Activated T-cell treated with anti-CD3 and anti-CD28 coated beads, Interleukin-2, amount 50 U/mL, for 1 hour (primary cell): ENCODE data around the gene TYW1B.
"Not testable (repeated sequence)": the region's sequence is repeated elsewhere in the genome, so short reads cannot be mapped to it uniquely, and the experiment has no call there.

ENCODE experiments used
- DNase-seq: peaks from one replicate; pipeline ENCODE4 v3.0.0-alpha.2; 2020

The TYW1B gene

DNA sequence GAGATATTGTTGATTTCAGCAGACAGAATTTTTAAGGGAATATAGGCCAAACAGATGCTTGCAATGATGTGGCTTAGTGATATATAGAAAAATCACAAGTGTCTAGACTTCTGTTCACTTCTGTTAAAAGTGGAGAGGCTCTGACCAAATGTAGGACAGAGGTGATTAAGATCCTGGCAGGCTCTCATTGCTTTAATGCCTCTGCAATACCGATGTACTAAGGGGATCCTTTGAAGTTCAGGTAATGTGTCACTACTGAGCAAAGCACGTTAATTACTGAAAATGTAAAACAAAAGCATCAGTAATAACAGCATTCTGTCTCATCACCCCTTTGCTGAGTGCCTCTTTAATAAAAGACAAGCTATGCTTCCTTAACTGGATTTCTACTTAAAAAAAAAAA, 131.4 kb downstream of the TYW1B start:
- not testable (repeated sequence) for DNase-seq

DNA sequence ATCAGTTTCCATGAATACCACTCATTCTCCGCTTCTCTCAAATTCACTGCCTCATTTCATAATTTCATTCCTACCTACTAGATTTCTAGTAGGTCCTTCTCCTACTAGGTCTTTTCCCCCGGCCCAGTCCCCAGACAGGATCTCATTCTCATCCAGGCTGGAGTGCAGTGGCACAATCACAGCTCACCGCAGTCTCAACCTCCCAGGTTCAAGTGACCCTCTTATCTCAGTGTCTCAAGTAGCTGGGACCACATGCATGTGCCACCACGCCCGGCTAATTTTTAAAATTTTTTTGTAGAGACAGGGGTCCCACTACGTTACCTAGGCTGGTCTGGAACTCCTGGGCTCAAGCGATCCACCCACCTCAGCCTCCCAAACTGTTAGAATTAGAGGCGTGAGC, 132.5 kb downstream of the TYW1B start:
- not testable (repeated sequence) for DNase-seq

DNA sequence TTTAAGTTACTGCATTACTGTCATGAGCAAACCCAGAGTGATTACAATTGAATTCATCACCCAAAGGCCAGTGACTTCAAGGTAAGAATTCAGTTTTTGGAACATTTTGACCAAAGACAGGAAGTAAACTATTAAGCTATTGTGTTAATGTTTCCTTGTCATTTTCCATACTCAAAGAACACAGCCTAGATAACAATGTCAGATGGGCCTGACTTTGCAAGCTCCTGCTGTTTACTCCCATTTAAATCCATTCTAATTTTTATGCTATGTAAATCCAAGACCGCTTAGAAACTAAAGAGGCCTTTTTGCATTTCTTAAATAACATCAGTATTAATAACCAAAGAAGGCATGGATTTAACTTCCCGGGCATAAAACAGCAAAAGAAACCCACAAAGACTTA, 136.6 kb downstream of the TYW1B start:
- DNase-seq: not testable (repeated sequence)

DNA sequence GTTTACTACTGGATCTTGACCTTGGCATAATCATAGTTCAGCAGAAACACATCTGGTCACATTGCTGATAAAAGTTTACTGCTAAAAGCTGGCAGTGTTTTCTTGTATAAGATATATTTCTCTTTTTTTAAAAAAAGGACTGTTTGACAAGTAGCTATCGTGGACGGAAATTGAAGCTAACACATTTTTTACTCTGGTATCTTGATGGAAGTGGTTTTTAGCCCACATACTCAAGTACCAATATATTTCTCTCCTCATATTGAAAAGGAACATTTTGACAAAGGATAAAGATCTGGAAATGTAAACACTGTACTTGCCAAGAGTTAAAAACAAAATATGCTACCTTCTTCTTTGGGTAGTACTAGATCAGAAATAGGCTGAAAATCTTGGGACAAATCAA, 137.8 kb downstream of the TYW1B start:
- DNase-seq: not testable (repeated sequence)

DNA sequence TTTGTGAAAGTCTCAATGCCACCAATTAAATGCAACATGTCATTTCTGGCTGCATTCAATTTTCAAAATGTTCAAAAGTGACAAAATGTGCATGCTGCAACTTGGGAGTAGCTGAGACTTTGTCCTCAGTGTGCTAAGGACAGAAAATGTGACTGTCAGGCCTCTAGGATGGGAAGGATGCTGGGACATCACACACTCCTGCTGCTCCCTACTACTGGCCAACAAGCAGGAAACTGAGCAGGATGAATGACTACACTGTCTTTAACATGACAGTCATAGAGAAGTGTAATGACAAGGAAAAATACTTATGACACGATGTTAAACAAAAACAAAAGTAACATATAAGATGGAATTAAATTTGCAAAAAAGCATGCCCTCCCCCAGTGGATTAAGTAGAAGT, 138.7 kb downstream of the TYW1B start:
- not testable (repeated sequence) for DNase-seq

DNA sequence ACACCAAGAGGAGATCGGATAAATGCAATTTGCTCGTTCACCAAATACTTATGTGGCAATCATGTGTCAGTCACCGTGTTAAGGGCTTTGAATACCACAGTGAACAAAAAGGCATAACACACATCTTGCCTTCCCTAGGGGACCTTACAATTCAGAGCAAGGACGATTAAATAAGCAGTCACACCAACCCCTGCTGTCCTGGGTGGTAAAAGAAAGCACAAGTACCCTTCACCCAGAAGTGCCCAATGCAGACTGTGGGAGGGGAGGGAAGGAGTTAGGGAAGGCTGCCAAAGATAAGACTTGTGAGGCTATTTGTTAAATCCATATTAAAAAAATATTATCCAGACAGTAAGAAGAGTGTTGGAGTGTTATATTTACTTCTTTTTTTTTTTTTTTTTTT, 146.8 kb downstream of the TYW1B start:
- not testable (repeated sequence) for DNase-seq

DNA sequence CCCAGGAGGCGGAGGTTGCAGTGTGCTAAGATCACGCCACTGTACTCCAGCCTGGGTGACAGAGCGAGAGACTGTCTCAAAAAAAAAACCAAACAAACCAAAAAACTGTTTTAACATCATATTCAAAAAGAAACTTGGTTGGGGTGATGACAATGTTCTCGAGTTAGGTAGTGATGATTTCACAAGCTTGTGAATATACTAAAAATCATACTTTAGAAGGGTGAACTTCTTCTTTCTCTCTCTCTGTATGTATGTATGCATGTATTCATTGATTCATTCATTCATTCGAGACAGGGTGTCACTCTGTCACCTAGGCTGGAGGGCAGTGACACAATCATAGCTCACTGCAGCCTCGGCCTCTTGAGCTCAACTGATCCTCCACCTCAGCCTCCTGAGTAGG, 151.1 kb downstream of the TYW1B start:
- not testable (repeated sequence) for DNase-seq

DNA sequence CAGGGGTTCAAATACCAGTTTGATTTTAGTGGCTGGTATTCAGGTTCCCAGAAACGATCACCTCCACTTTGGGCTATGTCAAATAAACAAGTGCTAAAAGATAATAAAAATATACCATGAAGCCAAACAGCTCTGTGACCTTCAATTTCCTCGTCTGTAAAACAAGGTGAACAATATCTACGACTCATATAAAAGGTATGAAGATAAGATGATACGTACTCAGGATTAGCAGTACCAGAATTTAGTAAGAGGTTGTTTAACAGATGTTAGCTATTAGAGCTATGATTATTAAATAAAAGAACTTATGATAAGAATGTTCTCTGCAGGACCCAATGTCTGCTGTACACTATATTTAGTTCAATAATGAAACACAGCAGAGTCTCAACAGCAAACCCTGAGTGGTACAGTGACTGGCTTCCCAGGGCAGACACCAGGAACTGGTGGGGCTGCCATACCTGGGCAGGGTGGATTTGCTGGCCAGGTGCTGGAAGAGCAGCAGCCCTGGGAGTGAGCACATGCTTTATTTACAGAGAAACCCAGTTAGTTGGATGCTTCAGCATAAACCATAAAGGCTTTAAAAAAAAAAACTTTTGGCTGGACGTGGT, 151.8 kb downstream of the TYW1B start:
- not testable (repeated sequence) for DNase-seq

DNA sequence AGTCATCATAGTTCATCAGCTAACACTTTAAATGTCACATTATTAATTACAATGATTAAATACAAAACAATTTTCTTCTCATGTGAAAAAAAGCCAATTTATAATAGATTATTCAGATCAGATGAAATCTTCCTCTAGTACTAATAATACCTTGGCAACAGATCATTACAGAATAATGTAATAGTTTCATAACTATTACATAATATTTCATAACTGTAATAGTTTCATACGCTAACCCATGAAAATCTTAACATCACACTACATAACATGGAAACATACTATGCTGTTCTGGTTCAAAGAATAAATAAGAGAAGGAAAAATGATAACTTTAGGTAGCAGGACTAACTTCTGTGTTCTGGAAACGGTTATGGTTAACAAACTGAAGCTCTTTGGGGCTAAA, 152.3 kb downstream of the TYW1B start:
- DNase-seq: not testable (repeated sequence)

DNA sequence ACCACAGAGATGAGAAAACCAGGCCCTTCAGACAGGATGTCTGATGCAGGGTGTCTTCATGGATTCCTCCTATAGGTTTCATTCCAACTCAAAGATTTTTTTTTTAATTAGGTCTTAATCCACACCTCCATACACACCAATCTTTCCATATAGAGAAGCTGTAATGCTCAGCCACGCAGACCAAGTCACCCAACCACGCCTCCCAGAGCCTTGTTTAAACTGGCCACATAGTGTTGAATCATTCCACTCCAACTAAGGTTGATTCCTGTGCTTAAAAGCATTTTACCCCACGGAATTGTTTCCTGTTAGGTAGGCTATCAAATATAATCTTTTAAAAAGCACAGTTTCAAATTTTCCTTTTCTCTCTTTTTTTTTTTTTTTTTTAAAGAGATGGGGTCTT, 153.6 kb downstream of the TYW1B start:
- no peak for DNase-seq

DNA sequence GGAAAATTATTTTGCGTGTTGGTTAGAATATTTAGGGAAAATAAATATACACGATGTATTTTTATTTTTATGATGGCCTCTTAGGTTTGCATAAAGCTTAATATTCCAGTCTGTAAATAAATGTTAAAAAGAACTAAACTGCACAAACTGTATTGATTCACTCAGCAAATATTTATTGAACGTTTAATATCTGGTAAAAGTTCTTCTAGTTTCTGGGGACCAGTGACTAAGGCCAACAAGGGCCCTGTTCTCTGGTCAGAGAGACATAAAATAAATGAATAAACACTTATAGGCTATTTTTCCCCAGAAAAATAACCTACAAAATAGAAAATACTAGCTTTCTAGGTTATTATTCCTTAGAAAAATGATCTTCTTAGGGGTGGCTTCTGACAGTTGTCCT, 157.2 kb downstream of the TYW1B start:
- DNase-seq: not testable (repeated sequence)

DNA sequence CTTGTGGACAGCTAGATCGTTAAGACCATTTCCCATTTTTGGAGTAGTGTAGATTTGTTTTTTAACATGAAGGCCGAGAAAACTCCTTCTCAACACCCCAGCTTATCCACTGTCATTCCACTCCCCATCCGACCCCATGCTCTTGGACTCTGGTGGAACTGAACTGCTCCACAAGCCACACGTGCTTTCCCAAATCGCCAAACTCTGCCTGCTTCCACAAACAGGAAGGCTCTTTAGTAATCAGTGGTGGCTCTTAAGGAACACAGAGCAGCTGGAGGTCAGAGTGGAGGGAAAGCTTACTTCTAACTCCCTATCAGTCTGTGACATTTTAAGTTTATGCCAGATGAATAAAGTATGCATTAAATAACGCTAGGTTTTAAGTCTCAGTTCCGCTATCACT, 159.6 kb downstream of the TYW1B start:
- DNase-seq: not testable (repeated sequence)

DNA sequence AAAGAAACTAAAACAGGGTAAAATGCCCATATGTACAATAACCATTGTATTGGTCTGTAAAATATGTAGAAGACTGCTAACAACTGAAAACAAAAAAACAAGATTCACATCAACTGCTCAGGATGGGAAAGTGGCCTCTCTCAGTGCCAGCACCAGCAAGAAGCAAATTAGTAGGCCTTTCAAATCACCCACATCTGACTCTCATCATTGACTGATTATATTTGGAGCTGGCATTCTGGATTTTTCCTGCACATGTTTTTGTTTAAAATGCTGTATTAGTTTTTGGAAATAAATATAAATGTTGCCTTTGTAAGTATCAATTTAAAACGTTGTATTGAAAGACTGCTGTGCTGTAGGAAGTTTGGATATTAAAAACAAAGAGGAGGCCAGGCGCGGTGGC, 161.0 kb downstream of the TYW1B start:
- not testable (repeated sequence) for DNase-seq

DNA sequence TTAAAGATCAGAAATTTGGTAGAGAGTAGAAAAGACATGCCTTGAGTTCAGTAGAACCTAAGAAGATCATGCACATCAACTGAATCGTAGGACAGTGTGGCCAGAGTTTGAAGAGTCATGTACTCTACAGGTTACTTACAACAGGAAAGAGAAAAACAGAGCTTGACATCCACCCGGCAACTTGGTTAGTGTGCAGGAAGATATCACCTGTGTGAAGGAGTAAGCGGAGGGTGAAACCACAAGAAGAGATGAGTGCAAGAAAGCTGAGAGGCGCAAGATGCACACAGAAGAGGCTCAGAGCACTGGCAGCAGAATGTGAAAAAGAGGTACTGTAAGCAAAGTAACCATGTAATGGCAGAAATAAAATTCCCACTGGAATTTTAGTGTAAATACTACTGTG, 179.4 kb downstream of the TYW1B start:
- DNase-seq: not testable (repeated sequence)

DNA sequence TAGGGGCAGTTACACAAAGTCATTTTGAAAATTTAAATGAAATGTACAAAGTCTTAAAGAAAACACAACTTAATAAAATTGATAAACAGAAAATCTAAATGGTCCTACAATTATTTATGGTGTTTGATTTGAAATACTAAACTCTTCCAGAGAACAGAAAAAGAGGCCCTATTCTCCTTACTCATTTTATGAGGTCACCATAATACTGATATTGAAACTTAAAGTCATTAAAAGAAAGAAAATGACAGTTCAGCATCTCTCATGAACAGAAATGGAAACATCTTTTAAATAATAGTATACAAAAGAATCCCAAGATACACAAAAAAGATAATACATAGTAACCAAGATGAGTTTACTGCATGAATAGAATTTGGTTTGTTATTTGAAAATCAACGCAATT, 184.3 kb downstream of the TYW1B start:
- DNase-seq: not testable (repeated sequence)

DNA sequence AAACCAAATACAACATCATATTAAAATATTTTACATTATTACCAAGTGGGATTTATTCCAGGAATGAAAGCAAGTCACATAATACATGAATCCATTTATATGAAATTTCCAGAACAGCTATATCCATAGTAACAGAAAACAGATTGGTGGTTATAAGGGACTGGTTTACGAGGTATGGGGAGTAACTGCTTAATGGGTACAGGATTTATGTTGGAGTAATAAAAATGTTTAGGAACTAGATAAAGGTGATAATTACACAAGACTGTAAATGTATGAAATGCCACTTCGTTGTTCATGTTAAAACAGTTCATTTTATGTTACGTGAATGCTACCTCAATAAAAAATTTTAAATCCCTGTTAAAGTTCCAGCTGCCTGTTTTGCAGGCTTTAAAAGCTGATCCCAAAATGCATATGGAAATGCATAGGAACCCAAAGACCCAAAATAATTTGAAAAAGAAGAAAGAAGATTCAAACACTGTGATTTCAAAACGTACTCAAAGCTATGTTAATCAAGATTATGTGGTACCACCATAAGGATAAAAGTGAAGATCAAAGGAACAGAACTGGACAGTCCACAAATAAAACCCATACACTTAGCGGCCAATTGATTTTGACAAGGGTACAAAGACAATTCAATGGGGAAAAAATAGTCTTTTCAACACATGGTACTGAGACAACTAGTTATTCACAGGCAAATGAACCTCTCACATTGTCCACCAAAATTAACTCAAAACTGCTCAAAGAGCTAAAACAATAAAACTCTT, 186.3 kb downstream of the TYW1B start:
- DNase-seq: not testable (repeated sequence)

DNA sequence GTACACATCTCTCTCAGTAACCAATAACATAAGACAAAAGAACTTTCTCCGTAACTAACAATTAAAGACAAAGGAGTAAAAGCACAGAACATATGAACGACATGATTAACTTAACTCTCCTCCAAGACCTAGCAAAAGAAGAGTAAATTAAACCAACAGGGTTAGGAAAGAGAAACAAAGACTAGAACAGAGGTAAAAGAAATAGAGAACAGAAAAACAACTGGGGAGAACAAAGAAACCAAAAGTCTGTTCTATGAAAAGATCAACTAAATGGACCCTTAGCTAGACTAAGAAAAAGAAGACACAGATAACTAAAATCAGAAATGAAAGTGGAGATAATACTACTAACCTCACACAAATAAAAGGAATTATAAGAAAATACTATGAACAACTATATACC, 187.3 kb downstream of the TYW1B start:
- not testable (repeated sequence) for DNase-seq

DNA sequence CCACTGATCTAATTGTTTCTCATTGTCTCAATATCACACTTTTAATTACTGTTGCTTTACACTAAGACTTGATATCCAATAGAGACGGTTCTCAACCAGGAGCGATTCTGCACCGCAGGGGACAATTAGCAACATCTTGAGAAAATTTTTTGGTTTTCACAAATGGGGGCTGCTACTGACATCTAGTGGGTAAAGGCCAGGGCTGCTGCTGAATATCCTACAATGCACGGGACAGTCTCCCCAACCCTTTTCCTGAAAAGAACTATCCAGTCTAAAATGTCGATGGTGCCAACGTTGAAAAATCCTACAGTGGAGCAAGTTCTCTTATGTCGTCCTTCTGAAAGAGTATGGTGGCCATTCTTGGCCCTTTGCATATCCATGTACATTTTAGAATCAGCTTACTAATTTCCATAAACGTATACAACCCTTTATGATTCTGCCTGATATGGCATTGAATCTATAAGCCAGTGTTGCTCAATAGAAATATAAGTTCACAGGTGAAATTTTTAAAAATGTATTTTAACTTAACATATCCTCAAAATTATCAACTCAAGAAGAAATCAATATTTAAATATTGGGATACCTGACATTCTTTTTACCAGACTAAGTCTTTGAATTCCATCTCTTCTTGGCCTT, 192.6 kb downstream of the TYW1B start:
- not testable (repeated sequence) for DNase-seq

DNA sequence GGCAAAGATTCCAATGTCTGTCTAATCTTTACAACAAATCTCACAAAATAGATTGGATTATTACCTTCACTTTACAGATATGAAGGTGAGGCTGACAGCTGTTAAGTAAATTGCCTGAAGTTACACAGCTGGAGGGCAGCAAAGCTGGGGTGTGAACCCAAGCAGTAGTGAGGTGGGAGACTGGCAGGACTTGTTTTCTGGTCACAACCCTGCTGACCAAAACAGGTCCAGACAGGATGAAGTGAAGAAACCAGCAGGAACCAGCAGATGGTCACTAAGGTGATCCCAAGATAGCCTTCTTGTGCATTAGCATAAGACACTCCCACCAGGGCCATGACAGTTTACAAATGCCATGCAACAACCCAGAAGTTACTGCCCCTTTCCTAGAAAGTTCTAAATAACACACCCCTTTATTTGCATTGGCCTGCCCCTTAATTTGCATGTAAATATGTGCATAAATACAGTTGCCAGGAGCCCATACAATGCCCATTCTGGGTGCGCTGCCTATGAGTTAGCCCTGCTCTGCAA, 195.2 kb downstream of the TYW1B start:
- not testable (repeated sequence) for DNase-seq

DNA sequence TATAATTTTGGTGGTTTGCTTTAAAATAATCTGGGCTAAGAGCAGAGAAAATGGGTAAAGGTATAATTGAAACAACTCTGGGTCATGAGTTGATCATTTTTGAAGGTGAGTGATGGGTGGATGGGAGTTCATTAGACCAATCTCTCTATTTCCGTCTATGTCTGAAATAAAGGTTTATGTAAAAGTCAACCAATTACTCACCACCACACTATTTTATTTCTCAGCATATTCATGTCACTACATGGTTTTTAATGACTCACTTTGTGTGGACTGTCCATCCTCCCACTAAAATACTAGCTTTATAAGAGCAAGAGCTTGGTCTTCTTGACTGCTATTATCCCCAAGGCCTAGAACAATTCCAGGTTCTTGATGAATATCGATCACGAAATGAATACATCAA, 199.6 kb downstream of the TYW1B start:
- not testable (repeated sequence) for DNase-seq

DNA sequence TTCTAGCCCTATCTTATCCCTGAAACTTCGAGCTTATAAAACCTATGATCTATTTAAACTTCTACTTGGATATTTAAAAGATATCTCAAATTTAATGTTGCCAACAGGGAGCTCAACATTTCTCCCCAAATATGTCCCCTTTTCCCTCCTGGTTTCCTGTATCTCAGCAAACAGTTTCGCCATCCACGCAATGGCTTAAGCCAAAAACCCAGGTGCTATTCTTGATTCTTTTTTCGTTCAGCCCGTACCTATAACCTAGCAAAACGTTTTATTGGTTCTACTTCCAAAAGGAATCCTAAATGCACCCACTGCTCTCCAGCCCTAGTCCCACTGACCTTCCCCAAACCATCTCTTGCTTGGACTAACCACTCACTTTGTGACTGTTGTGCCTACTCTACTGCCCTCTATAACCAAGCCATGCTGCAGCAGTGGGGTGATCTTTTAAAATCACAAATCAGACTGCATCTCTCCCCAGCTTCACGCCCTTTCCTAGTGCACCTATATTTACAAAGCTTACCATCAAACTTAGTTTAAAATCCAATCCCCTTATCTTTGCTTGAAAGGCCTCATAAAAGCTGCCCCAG, 201.5 kb downstream of the TYW1B start:
- DNase-seq: not testable (repeated sequence)

DNA sequence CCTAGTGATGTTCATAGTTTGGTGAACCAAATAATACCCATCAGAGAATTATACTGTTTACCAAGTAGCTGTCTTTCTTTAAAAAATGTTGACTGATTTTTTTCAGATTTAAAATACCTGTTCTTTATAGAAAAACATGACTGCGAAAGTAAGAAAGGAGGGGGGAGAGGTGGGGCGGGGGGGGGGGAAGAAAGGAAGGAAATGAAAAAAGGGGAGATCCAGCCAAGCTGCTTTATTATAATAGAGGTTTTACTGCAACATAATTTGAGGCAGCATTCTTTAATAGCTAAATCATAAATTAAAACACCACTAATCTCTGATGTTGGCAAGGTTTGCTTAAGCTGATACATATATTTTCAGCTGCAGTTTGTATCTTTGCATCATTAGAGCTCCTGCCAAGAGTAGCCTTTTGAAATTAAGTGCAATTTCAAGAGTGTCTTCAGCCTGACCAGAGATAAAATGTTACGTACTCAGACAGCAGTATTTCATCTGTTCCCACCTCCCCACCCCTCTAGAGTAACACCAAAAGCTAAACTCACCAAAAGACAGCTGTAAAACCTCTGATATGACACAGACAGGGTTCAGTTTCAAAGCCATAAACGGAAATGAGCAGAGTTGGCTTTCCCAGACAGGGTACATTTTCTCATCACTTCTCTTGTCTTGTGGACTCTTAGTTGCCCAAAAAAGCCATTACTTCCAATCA, 202.1 kb downstream of the TYW1B start:
- not testable (repeated sequence) for DNase-seq

DNA sequence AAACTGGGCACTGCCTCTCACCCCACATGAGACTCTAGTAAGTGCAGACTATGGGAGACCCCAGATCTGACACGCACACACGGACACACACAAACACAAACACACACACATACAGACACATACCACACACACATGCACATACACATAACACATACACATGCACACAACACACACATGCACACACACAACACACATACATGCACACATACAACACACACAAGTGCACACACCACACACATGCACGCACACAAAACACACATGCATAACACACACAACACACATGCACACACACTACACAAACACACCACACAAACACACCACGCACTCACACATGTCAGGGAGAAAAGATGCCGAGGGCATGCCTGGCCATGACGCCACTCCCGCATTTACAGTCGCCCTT, 205.5 kb downstream of the TYW1B start:
- no peak for DNase-seq
